K562 (cell line): ENCODE data around the gene HDLBP. TPM values are rescaled to one million over a fixed set of nuclear protein-coding genes. Genes with fewer than 3 reads are reported as not detected.

ENCODE experiments used
- ATAC-seq: fragments of 200-7000 bp; cut with Tn5 transposase; 3 replicates; pipeline ENCODE4 v1.9.1; 2020; ENCODE audit warnings: moderate library complexity
- BruUV-seq: library from RNA; stranded (reverse); fragments of 400-500 nt; replicated peaks from 2 replicates; lab custom pipeline; 2021; lab: Mats Ljungman, UMichigan
- CTCF ChIA-PET: fragments of 300-600 bp; formaldehyde crosslinking; extraction: SDS; loops from one replicate; lab custom pipeline; 2021; ENCODE audit warnings: low intra/inter-chr PET ratio; lab: Yijun Ruan, JAX
- POLR2A ChIA-PET: fragments of 300-600, 350-650 bp; sonication (Branson Sonifier 250); formaldehyde crosslinking; extraction: SDS; loops from one replicate; lab custom pipeline; 2021; ENCODE audit warnings: antibody characterized with exemption, inconsistent platforms; lab: Yijun Ruan, JAX
- DNase-seq, 4 experiments: peaks; one replicate each; pipeline versions ENCODE4 v3.0.0 to v3.0.0-alpha.2; 2011 to 2018; ENCODE audit warnings: low spot score in 3 of 4, mixed read lengths in 3 of 4; ENCODE audit errors: extremely low read depth in 1 of 4
- FAIRE-seq: peaks from 2 replicates; lab custom pipeline; 2011; peaks lifted over from hg19 to GRCh38; lab: Jason Lieb, UNC
- H2AFZ ChIP-seq: 2 replicates; pipeline ENCODE4 v1.6.0; 2011; ENCODE audit warnings: low read depth, low read length, control low read depth, inconsistent platforms
- H3K27ac ChIP-seq: fragments of 200-600 bp; 3 replicates; pipeline ENCODE4 v1.8.0; 2011; ENCODE audit warnings: low read depth, mild to moderate bottlenecking, control low read depth, inconsistent platforms, low read length, moderate library complexity, mixed read lengths; ENCODE audit errors: extremely low read depth
- H3K27me3 ChIP-seq, 2 experiments: fragments of 300-600 bp in 1 of 2; 2 replicates in 1 of 2; 3 replicates in 1 of 2; pipeline versions ENCODE4 v1.6.0 to v1.8.0; 2011; ENCODE audit warnings: inconsistent platforms in 2 of 2, low read length in 2 of 2, mild to moderate bottlenecking in 1 of 2, mixed read lengths in 1 of 2, moderate library complexity in 1 of 2; ENCODE audit not compliant: control insufficient read depth in 2 of 2, insufficient read depth in 2 of 2
- H3K36me3 ChIP-seq: fragments of 300-600 bp; 3 replicates; pipeline ENCODE4 v1.8.0; 2011; ENCODE audit warnings: mild to moderate bottlenecking, low read length, inconsistent platforms; ENCODE audit not compliant: control insufficient read depth, insufficient read depth
- H3K4me1 ChIP-seq, 2 experiments: fragments of 200-600 bp in 1 of 2; replicated peaks in 1 of 2; 2 replicates in 1 of 2; 3 replicates in 1 of 2; pipeline versions ENCODE4 v1.5.1 to v1.8.0; 2011; ENCODE audit warnings: inconsistent platforms in 2 of 2, low read length in 2 of 2, mild to moderate bottlenecking in 1 of 2, mixed read lengths in 1 of 2, moderate library complexity in 1 of 2; ENCODE audit not compliant: control insufficient read depth in 2 of 2, insufficient read depth in 2 of 2
- H3K4me2 ChIP-seq: 2 replicates; pipeline ENCODE4 v1.6.1; 2011; ENCODE audit warnings: low read length, control low read depth, inconsistent platforms, mixed read lengths; ENCODE audit not compliant: insufficient read depth
- H3K4me3 ChIP-seq: fragments of 200-600 bp; sonication (generic), shearing (Covaris generic); 2 replicates; pipeline ENCODE4 v1.5.1; 2016; ENCODE audit warnings: control low read depth, inconsistent platforms
- H3K79me2 ChIP-seq: fragments of 200-600 bp; 3 replicates; pipeline ENCODE4 v1.8.0; 2011; ENCODE audit warnings: low read length, inconsistent platforms; ENCODE audit not compliant: control insufficient read depth, insufficient read depth
- H3K9ac ChIP-seq, 2 experiments: 2 replicates each; pipeline versions ENCODE4 v1.6.0 to v1.6.1; 2011; ENCODE audit warnings: low read depth in 2 of 2, low read length in 2 of 2, control low read depth in 1 of 2, inconsistent platforms in 1 of 2, mild to moderate bottlenecking in 1 of 2, mixed read lengths in 1 of 2; ENCODE audit not compliant: insufficient read depth in 1 of 2
- H3K9me1 ChIP-seq: one replicate; pipeline ENCODE4 v1.6.0; 2011; ENCODE audit warnings: inconsistent platforms, mild to moderate bottlenecking, low read length, moderate library complexity; ENCODE audit not compliant: control insufficient read depth, insufficient read depth
- H3K9me3 ChIP-seq: replicated peaks from 2 replicates; pipeline ENCODE4 v1.5.1; 2011; ENCODE audit warnings: low read depth, low read length, inconsistent platforms; ENCODE audit not compliant: control insufficient read depth, insufficient read depth
- H4K20me1 ChIP-seq: replicated peaks from 2 replicates; pipeline ENCODE4 v1.6.1; 2011; ENCODE audit warnings: low read length, inconsistent platforms, mixed read lengths; ENCODE audit not compliant: control insufficient read depth, insufficient read depth
- ADNP ChIP-seq: fragments of 200-800 bp; sonication (Bioruptor generic); IDR thresholded peaks from 2 replicates; pipeline ENCODE4 v1.6.1; 2016; ENCODE audit warnings: missing genetic modification characterization, missing compliant biosample characterization
- FOXM1 ChIP-seq, 2 experiments: fragments of 450-650 bp in 1 of 2; sonication (generic) in 1 of 2; formaldehyde crosslinking in 1 of 2; IDR thresholded peaks; 2 replicates each; pipeline versions ENCODE4 v1.6.1 to v1.9.0; 2017 to 2022; ENCODE audit warnings: low read depth in 2 of 2, mild to moderate bottlenecking in 2 of 2, missing genetic modification reagents in 1 of 2, moderate library complexity in 1 of 2
- MTA1 ChIP-seq: fragments of 450-650 bp; IDR thresholded peaks from 2 replicates; pipeline ENCODE4 v1.6.1; 2017; ENCODE audit warnings: borderline replicate concordance
- NR1H2 ChIP-seq: sonication (generic); formaldehyde crosslinking; IDR thresholded peaks from 2 replicates; pipeline ENCODE4 v1.4.0; 2020; ENCODE audit warnings: mild to moderate bottlenecking, missing genetic modification reagents
- SP2 ChIP-seq: IDR thresholded peaks from 2 replicates; pipeline ENCODE4 v1.6.1; 2011; ENCODE audit warnings: mild to moderate bottlenecking, low read depth, low read length, moderate library complexity; ENCODE audit not compliant: poor library complexity, severe bottlenecking; ENCODE audit errors: extremely low read depth
- SUPT5H ChIP-seq: fragments of 450-650 bp; IDR thresholded peaks from 2 replicates; pipeline ENCODE4 v1.6.1; 2016
- VEZF1 ChIP-seq: fragments of 200-800 bp; sonication (Bioruptor generic); IDR thresholded peaks from 2 replicates; pipeline ENCODE4 v1.6.1; 2017; ENCODE audit warnings: missing genetic modification characterization, missing compliant biosample characterization
- ZFPM2 ChIP-seq: fragments of 250-450 bp; sonication (Bioruptor Pico); IDR thresholded peaks from 2 replicates; pipeline ENCODE4 v1.5.1; 2022; ENCODE audit warnings: mild to moderate bottlenecking
- ZNF165 ChIP-seq: fragments of 250-450 bp; sonication (Bioruptor Pico); IDR thresholded peaks from 2 replicates; pipeline ENCODE4 v1.4.0; 2020; ENCODE audit warnings: borderline replicate concordance
- ZNF24 ChIP-seq: fragments of 450-650 bp; IDR thresholded peaks from 2 replicates; pipeline ENCODE4 v1.6.1; 2016
- ZNF444 ChIP-seq: fragments of 250-450 bp; sonication (Bioruptor Pico); IDR thresholded peaks from 2 replicates; pipeline ENCODE4 v1.4.0; 2020; ENCODE audit warnings: mild to moderate bottlenecking, moderate library complexity
- ZNF584 ChIP-seq: fragments of 200-800 bp; sonication (Bioruptor generic); IDR thresholded peaks from 2 replicates; pipeline ENCODE4 v1.6.1; 2016; ENCODE audit warnings: low read depth, mild to moderate bottlenecking, missing genetic modification characterization, missing compliant biosample characterization
- WGBS: fragments of 100-300 bp; shearing (Covaris generic); methylation state at CpG from one replicate; pipeline ENCODE4 v1.1.6; 2016; ENCODE audit warnings: low coverage, mixed read lengths; ENCODE audit not compliant: insufficient coverage; ENCODE audit errors: missing lambda C conversion rate; 5-methylcytosine and 5-hydroxymethylcytosine counted together
- in situ Hi-C: fragments of 300-500 bp; cut with MboI; formaldehyde crosslinking; loops from 4 replicates; pipeline ENCODE4 v1.15.0; 2018; ENCODE audit warnings: inconsistent platforms, mixed read lengths
- intact Hi-C: fragments of 100-400 bp; cut with micrococcal nuclease; formaldehyde crosslinking; loops from 2 replicates; pipeline ENCODE4 v1.14.2; 2022
- polyA plus RNA-seq, 8 experiments: library from polyadenylated mRNA; depleted of rRNA in 4 of 8; stranded (reverse) in 5 of 8; unstranded in 3 of 8; fragments of >200 nt; fragmentation: Nextera tagmentation in 2 of 8; fragmentation: Illumina TruSeq in 1 of 8; extraction: Ambion mirVana in 2 of 8; extraction: Trizol in 1 of 8; gene quantifications; 2 replicates each; pipeline versions ENCODE4 v1.2.1 to v1.2.3, GENCODE V29; 2011 to 2014; ENCODE audit warnings: inconsistent platforms in 1 of 8, missing spikeins in 1 of 8
- total RNA-seq, 7 experiments: library from RNA; depleted of rRNA in 6 of 7; stranded (reverse); fragments of >200 nt in 6 of 7; fragmentation: Illumina TruSeq in 2 of 7; extraction: Trizol in 2 of 7; gene quantifications; 2 replicates each; pipeline versions ENCODE4 v1.2.1 to v1.2.3, GENCODE V29; 2011 to 2021; ENCODE audit warnings: low replicate concordance in 1 of 7
- TF ChIP-seq, protein P1 (sequence below): fragments of 450-650 bp; IDR thresholded peaks from 2 replicates; pipeline ENCODE4 v1.6.1; 2016
- TF ChIP-seq, protein P2 (sequence below): sonication (generic); formaldehyde crosslinking; IDR thresholded peaks from 2 replicates; pipeline ENCODE4 v1.8.0; 2023; ENCODE audit warnings: missing genetic modification reagents, mild to moderate bottlenecking, borderline replicate concordance

The HDLBP gene
- total and polyA plus RNA-seq, 9 of the 15 experiments (the other 6 are each of a cell fraction or from before 2014, with no cell fraction given): 24.4 to 378 (median 146) TPM

GRCh38 chr2:241215421-241215820 is 100.1 kb downstream of the HDLBP start (continued):
- TF ChIP-seq, protein P1, sequence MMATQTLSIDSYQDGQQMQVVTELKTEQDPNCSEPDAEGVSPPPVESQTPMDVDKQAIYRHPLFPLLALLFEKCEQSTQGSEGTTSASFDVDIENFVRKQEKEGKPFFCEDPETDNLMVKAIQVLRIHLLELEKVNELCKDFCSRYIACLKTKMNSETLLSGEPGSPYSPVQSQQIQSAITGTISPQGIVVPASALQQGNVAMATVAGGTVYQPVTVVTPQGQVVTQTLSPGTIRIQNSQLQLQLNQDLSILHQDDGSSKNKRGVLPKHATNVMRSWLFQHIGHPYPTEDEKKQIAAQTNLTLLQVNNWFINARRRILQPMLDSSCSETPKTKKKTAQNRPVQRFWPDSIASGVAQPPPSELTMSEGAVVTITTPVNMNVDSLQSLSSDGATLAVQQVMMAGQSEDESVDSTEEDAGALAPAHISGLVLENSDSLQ: no peak
- no peak for TF ChIP-seq SUPT5H
- no peak for TF ChIP-seq ZNF165 (CRISPR knock-in tag)
- TF ChIP-seq NR1H2 (CRISPR knock-in tag): no peak
- TF ChIP-seq ADNP (tag): no peak
- no peak for TF ChIP-seq VEZF1 (CRISPR knock-in tag)

- Histone ChIP-seq H3K36me3 (no peaks in the 10 kb centered on the region), H3K4me2 (no peak overlapping the region), H3K4me3 (no peak overlapping the region), H3K27me3 (peaks cover 5 to 50% of the 10 kb centered on the region in 2 experiments; a peak in 4 of 5 replicates), H3K79me2 (peaks cover 9% of the 10 kb centered on the region), H3K4me1 (peaks cover 2 to 30% of the 10 kb centered on the region in 2 experiments; a peak in 3 of 5 replicates), H3K9me3 (no peaks in the 10 kb centered on the region), H3K9me1 (no peaks in the 10 kb centered on the region), H4K20me1 (peaks cover 5% of the 10 kb centered on the region; the same call in 1 of the 2 replicates), H2AFZ (no peak overlapping the region), H3K9ac (no peak overlapping the region), H3K27ac (no peak overlapping the region)
- intact Hi-C loops (loop anchor here (5.0 kb wide), 1 partner anchor 137 kb away; no protein-coding TSS in a partner anchor), in situ Hi-C loops (no loop called here)
- no TSS peak for BruUV-seq
- ChIA-PET CTCF (no interaction called here), POLR2A (no interaction called here)
- no peak for ATAC-seq
- DNase-seq: no peak
- WGBS: 40% methylated on average over 8 of the region's 12 CpGs
- no peak for FAIRE-seq
- TF ChIP-seq MTA1 (no peak), SP2 (no peak), ZNF24 (no peak), ZNF444 (no peak), FOXM1 (IDR thresholded peaks at IDR 0.05; ENCODE audit: low read depth) (no peak), FOXM1 (CRISPR knock-in tag; IDR thresholded peaks at IDR 0.05; ENCODE audit: low read depth) (no peak), ZNF584 (CRISPR knock-in tag) (no peak), ZFPM2 (no peak)
- TF ChIP-seq, protein P2, sequence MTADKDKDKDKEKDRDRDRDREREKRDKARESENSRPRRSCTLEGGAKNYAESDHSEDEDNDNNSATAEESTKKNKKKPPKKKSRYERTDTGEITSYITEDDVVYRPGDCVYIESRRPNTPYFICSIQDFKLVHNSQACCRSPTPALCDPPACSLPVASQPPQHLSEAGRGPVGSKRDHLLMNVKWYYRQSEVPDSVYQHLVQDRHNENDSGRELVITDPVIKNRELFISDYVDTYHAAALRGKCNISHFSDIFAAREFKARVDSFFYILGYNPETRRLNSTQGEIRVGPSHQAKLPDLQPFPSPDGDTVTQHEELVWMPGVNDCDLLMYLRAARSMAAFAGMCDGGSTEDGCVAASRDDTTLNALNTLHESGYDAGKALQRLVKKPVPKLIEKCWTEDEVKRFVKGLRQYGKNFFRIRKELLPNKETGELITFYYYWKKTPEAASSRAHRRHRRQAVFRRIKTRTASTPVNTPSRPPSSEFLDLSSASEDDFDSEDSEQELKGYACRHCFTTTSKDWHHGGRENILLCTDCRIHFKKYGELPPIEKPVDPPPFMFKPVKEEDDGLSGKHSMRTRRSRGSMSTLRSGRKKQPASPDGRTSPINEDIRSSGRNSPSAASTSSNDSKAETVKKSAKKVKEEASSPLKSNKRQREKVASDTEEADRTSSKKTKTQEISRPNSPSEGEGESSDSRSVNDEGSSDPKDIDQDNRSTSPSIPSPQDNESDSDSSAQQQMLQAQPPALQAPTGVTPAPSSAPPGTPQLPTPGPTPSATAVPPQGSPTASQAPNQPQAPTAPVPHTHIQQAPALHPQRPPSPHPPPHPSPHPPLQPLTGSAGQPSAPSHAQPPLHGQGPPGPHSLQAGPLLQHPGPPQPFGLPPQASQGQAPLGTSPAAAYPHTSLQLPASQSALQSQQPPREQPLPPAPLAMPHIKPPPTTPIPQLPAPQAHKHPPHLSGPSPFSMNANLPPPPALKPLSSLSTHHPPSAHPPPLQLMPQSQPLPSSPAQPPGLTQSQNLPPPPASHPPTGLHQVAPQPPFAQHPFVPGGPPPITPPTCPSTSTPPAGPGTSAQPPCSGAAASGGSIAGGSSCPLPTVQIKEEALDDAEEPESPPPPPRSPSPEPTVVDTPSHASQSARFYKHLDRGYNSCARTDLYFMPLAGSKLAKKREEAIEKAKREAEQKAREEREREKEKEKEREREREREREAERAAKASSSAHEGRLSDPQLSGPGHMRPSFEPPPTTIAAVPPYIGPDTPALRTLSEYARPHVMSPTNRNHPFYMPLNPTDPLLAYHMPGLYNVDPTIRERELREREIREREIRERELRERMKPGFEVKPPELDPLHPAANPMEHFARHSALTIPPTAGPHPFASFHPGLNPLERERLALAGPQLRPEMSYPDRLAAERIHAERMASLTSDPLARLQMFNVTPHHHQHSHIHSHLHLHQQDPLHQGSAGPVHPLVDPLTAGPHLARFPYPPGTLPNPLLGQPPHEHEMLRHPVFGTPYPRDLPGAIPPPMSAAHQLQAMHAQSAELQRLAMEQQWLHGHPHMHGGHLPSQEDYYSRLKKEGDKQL (CRISPR knock-in tag): no peak
Observed at GRCh38 chr2:241214766-241215165, 100.7 kb downstream of the HDLBP start.
